Neural crest cell (in vitro differentiated cells): ENCODE results near the gene CD9. TPM values are rescaled to one million over a fixed set of nuclear protein-coding genes. Genes with fewer than 3 reads are reported as not detected.

Experiments
- DNase-seq: peaks from one replicate; pipeline ENCODE4 v3.0.0; 2021; ENCODE audit warnings: low read depth, mixed read lengths, low spot score
- H3K27ac Mint-ChIP-seq: one replicate; pipeline ENCODE4 v1.8.0; 2021; ENCODE audit warnings: mild to moderate bottlenecking, mixed read lengths; ENCODE audit not compliant: unreplicated experiment
- H3K27me3 Mint-ChIP-seq: 2 replicates; pipeline ENCODE4 v1.8.0; 2021; ENCODE audit warnings: low read depth, mild to moderate bottlenecking, mixed read lengths
- H3K36me3 Mint-ChIP-seq: 2 replicates; pipeline ENCODE4 v1.8.0; 2021; ENCODE audit warnings: low read depth, mild to moderate bottlenecking, mixed read lengths
- H3K4me1 Mint-ChIP-seq: 2 replicates; pipeline ENCODE4 v1.8.0; 2021; ENCODE audit warnings: mixed read lengths
- H3K4me3 Mint-ChIP-seq: one replicate; pipeline ENCODE4 v1.8.0; 2021; ENCODE audit warnings: mild to moderate bottlenecking, mixed read lengths
- H3K9me3 Mint-ChIP-seq: 2 replicates; pipeline ENCODE4 v1.8.0; 2021; ENCODE audit warnings: mixed read lengths
- CTCF ChIP-seq: fragments of 200-600 bp; sonication (generic); conservative IDR thresholded peaks from 2 replicates; pipeline ENCODE4 v1.5.0; 2021; ENCODE audit warnings: antibody characterized with exemption, mild to moderate bottlenecking
- total RNA-seq: library from RNA; stranded (reverse); gene quantifications from 2 replicates; pipeline ENCODE4 v1.2.1, GENCODE V29; 2021

CD9 gene
- total RNA-seq, 1 donor from 2014 or later: 2.1 TPM

GRCh38 chr12:6223545-6223944, 23.3 kb downstream of the CD9 start:
- Mint-ChIP-seq H3K4me1 (peaks cover 27% of the 10 kb centered on the region), H3K4me3 (no peak overlapping the region), H3K9me3 (no peaks in the 10 kb centered on the region), H3K36me3 (no peaks in the 10 kb centered on the region), H3K27ac (peak overlapping the region; percentile 27), H3K27me3 (peaks cover 24% of the 10 kb centered on the region)
- no peak for TF ChIP-seq CTCF
- DNase-seq: no peak

GRCh38 chr12:6224550-6224949, 24.4 kb downstream of the CD9 start:
- no peaks in the 10 kb centered on the region for H3K36me3 Mint-ChIP-seq
- peaks cover 30% of the 10 kb centered on the region for H3K4me1 Mint-ChIP-seq
- H3K27me3 Mint-ChIP-seq: peaks cover 21% of the 10 kb centered on the region
- TF ChIP-seq CTCF: no peak
- no peak for DNase-seq
- no peak overlapping the region for H3K4me3 Mint-ChIP-seq
- no peak overlapping the region for H3K27ac Mint-ChIP-seq
- no peaks in the 10 kb centered on the region for H3K9me3 Mint-ChIP-seq

GRCh38 chr12:6225630-6226001, 25.4 kb downstream of the CD9 start:
- TF ChIP-seq CTCF: no peak
- Mint-ChIP-seq H3K27ac (peak overlapping the region; percentile 36), H3K36me3 (no peaks in the 10 kb centered on the region), H3K4me1 (peaks cover 34% of the 10 kb centered on the region), H3K27me3 (peaks cover 14% of the 10 kb centered on the region), H3K4me3 (no peak overlapping the region), H3K9me3 (no peaks in the 10 kb centered on the region)
- DNase-seq: no peak

DNA sequence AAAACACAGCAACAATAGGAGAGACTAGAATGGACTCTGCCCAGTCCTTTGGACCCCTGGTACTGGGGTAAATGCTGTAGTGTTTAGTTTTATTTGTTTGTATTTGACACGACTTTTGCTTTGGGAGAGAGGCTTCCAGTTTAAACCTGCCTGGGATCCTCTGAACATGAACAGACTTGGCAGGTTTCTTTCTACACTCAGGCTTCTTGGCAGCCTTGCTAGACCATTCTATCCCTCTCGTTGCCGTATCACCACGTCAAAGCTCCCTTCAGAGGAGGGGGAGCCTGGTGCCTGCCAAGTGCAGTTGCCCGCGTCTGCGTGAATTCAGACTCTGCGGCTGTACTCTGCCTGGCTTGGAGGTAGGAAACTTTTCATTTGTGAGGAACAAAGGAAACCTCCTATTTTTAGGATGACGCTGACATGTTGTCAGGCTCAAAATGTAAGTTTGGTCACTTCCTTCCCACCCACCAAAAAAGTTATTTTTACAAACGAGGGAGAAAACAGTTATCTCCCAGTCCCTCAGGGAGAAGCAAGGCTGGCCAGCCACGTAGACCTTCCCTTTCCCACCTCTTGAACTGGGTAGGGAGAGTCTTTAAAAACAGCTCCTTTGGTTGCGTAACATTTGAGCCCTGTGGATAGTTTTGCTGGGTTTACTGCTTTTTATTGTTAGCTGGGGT, 25.9 kb downstream of the CD9 start:
- Mint-ChIP-seq H3K27me3 (peaks cover 14% of the 10 kb centered on the region), H3K9me3 (no peaks in the 10 kb centered on the region), H3K27ac (peak overlapping the region; percentile 21), H3K36me3 (no peaks in the 10 kb centered on the region), H3K4me3 (no peak overlapping the region), H3K4me1 (peaks cover 39% of the 10 kb centered on the region)
- TF ChIP-seq CTCF: no peak
- no peak for DNase-seq

GRCh38 chr12:6226679-6227051, 26.5 kb downstream of the CD9 start:
- TF ChIP-seq CTCF: no peak
- Mint-ChIP-seq H3K9me3 (no peaks in the 10 kb centered on the region), H3K36me3 (no peaks in the 10 kb centered on the region), H3K27ac (no peak overlapping the region), H3K27me3 (peaks cover 14% of the 10 kb centered on the region), H3K4me1 (peaks cover 44% of the 10 kb centered on the region), H3K4me3 (no peak overlapping the region)
- no peak for DNase-seq
